HepG2 (cell line): ENCODE measurements around the gene PSMD6. TPM values are rescaled to one million over a fixed set of nuclear protein-coding genes. Genes with fewer than 3 reads are reported as not detected.

Experiments used
- ATAC-seq: fragments of 200-7000 bp; cut with Tn5 transposase; 3 replicates; pipeline ENCODE4 v1.9.1; 2020; ENCODE audit warnings: mild to moderate bottlenecking, moderate library complexity
- BruUV-seq: library from RNA; stranded (reverse); fragments of 400-500 nt; replicated peaks from 2 replicates; lab custom pipeline; 2021; lab: Mats Ljungman, UMichigan
- CTCF ChIA-PET: fragments of 300-600 bp; formaldehyde crosslinking; extraction: SDS; loops from one replicate; lab custom pipeline; 2021; ENCODE audit warnings: low total read pairs, inconsistent platforms, low intra/inter-chr PET ratio; lab: Yijun Ruan, JAX
- POLR2A ChIA-PET: fragments of 350-600 bp; sonication (Branson Sonifier 250); formaldehyde crosslinking; loops from one replicate; lab custom pipeline; 2020; ENCODE audit warnings: antibody characterized with exemption, inconsistent platforms; lab: Yijun Ruan, JAX
- DNase-seq: peaks from one replicate; pipeline ENCODE4 v3.0.0-alpha.2; 2015; ENCODE audit warnings: low spot score
- FAIRE-seq: peaks from 3 replicates; lab custom pipeline; 2011; peaks lifted over from hg19 to GRCh38; lab: Jason Lieb, UNC
- H2AFZ ChIP-seq: one replicate; pipeline ENCODE4 v1.6.1; 2011; ENCODE audit warnings: low read length, inconsistent platforms
- H3K27ac ChIP-seq: fragments of 300-600 bp; 3 replicates; pipeline ENCODE4 v1.8.0; 2011; ENCODE audit warnings: mixed run types, mild to moderate bottlenecking, mixed read lengths, low read length, inconsistent platforms; ENCODE audit not compliant: insufficient read depth; ENCODE audit errors: extremely low read length
- H3K27me3 ChIP-seq, 2 experiments: fragments of 200-600 bp in 1 of 2; 2 replicates in 1 of 2; 3 replicates in 1 of 2; pipeline versions ENCODE4 v1.6.0 to v1.8.0; 2011; ENCODE audit warnings: low read length in 2 of 2, mild to moderate bottlenecking in 2 of 2, moderate library complexity in 2 of 2, inconsistent platforms in 1 of 2; ENCODE audit not compliant: insufficient read depth in 2 of 2, control insufficient read depth in 1 of 2
- H3K36me3 ChIP-seq, 2 experiments: fragments of 200-600 bp in 1 of 2; replicated peaks in 1 of 2; 2 replicates in 1 of 2; 3 replicates in 1 of 2; pipeline versions ENCODE4 v1.5.1 to v1.8.0; 2011; ENCODE audit warnings: low read length in 2 of 2, inconsistent platforms in 1 of 2; ENCODE audit not compliant: insufficient read depth in 2 of 2, control insufficient read depth in 1 of 2
- H3K4me1 ChIP-seq: 2 replicates; pipeline ENCODE4 v1.5.1; 2012; ENCODE audit warnings: low read length, inconsistent platforms; ENCODE audit not compliant: insufficient read depth
- H3K4me2 ChIP-seq: 2 replicates; pipeline ENCODE4 v1.6.0; 2011; ENCODE audit warnings: low read depth, low read length, inconsistent platforms
- H3K4me3 ChIP-seq, 3 experiments: fragments of 200-600 bp in 1 of 3; sonication (generic), shearing (Covaris generic) in 1 of 3; replicated peaks in 1 of 3; 2 replicates each; pipeline ENCODE4 v1.5.1; 2011 to 2016; ENCODE audit warnings: low read length in 3 of 3, inconsistent platforms in 2 of 3, low read depth in 2 of 3, mild to moderate bottlenecking in 2 of 3, control low read depth in 1 of 3, mixed read lengths in 1 of 3; ENCODE audit not compliant: insufficient read depth in 1 of 3
- H3K79me2 ChIP-seq: one replicate; pipeline ENCODE4 v1.6.1; 2011; ENCODE audit warnings: low read length, inconsistent platforms; ENCODE audit not compliant: insufficient read depth
- H3K9ac ChIP-seq: 2 replicates; pipeline ENCODE4 v1.6.0; 2011; ENCODE audit warnings: mild to moderate bottlenecking, low read depth, low read length, inconsistent platforms; ENCODE audit not compliant: insufficient read depth
- H3K9me3 ChIP-seq: 2 replicates; pipeline ENCODE4 v1.5.1; 2012; ENCODE audit warnings: mild to moderate bottlenecking, low read length
- H4K20me1 ChIP-seq: 2 replicates; pipeline ENCODE4 v1.6.0; 2011; ENCODE audit warnings: inconsistent platforms, mild to moderate bottlenecking, low read length, moderate library complexity; ENCODE audit not compliant: insufficient read depth
- ARID3A ChIP-seq: IDR thresholded peaks from 2 replicates; pipeline ENCODE4 v1.6.1; 2012; ENCODE audit warnings: low read depth, low read length, improper control_type of control experiment
- RARA ChIP-seq: IDR thresholded peaks from 2 replicates; pipeline ENCODE4 v1.6.1; 2016; ENCODE audit warnings: missing genetic modification reagents, missing compliant biosample characterization
- RCOR2 ChIP-seq: IDR thresholded peaks from 2 replicates; pipeline ENCODE4 v1.6.1; 2016; ENCODE audit warnings: missing biosample characterization, missing genetic modification reagents
- YY1 ChIP-seq: IDR thresholded peaks from 2 replicates; pipeline ENCODE4 v1.6.1; 2011; ENCODE audit warnings: low read length, low read depth, moderate library complexity, mild to moderate bottlenecking; ENCODE audit not compliant: insufficient read depth, insufficient replicate concordance
- ZBTB26 ChIP-seq: IDR thresholded peaks from 2 replicates; pipeline ENCODE4 v1.6.1; 2016; ENCODE audit warnings: missing compliant biosample characterization, missing genetic modification reagents, borderline replicate concordance
- ZNF263 ChIP-seq: sonication (generic); formaldehyde crosslinking; IDR thresholded peaks from 2 replicates; pipeline ENCODE4 v1.4.0; 2020; ENCODE audit warnings: missing genetic modification reagents
- ZNF329 ChIP-seq: sonication (generic); formaldehyde crosslinking; IDR thresholded peaks from 2 replicates; pipeline ENCODE4 v1.9.0; 2021; ENCODE audit warnings: low read depth, mild to moderate bottlenecking, missing genetic modification reagents
- ZNF598 ChIP-seq: sonication (generic); formaldehyde crosslinking; IDR thresholded peaks from 2 replicates; pipeline ENCODE4 v1.5.1; 2020; ENCODE audit warnings: mild to moderate bottlenecking, missing genetic modification reagents, borderline replicate concordance
- ZNF687 ChIP-seq: sonication (generic); formaldehyde crosslinking; IDR thresholded peaks from 2 replicates; pipeline ENCODE4 v1.5.1; 2020; ENCODE audit warnings: mild to moderate bottlenecking, missing genetic modification reagents, moderate library complexity
- ZNF737 ChIP-seq: sonication (generic); formaldehyde crosslinking; IDR thresholded peaks from 2 replicates; pipeline ENCODE4 v1.5.0; 2020; ENCODE audit warnings: missing genetic modification reagents, mild to moderate bottlenecking, borderline replicate concordance
- WGBS: methylation state at CpG from one replicate; pipeline ENCODE4 v1.1.6; 2017; ENCODE audit warnings: low lambda C conversion rate; 5-methylcytosine and 5-hydroxymethylcytosine counted together
- in situ Hi-C: cut with HindIII; loops from 2 replicates; pipeline ENCODE4 v1.10.0; 2017; ENCODE audit warnings: low pct_unique_long_range_greater_than_20kb; ENCODE audit not compliant: extremely low pct_ligation_motif_present
- intact Hi-C: fragments of 100-400 bp; cut with micrococcal nuclease; formaldehyde crosslinking; loops from one replicate; pipeline ENCODE4 v1.10.0; 2022; ENCODE audit not compliant: unreplicated experiment
- polyA plus RNA-seq, 8 experiments: library from polyadenylated mRNA; depleted of rRNA in 3 of 8; stranded (reverse) in 7 of 8; unstranded in 1 of 8; fragments of >200 nt; fragmentation: Illumina TruSeq in 4 of 8; extraction: Trizol in 4 of 8; gene quantifications; 2 replicates each; pipeline versions ENCODE4 v1.2.1 to v1.2.3, GENCODE V29; 2011 to 2016; ENCODE audit warnings: low read depth in 4 of 8, missing spikeins in 1 of 8, mixed read lengths in 1 of 8; ENCODE audit not compliant: insufficient read depth in 1 of 8
- total RNA-seq, 5 experiments: library from RNA; depleted of rRNA; stranded (reverse); fragments of >200 nt; fragmentation: Illumina TruSeq; extraction: Trizol; gene quantifications; 2 replicates each; pipeline ENCODE4 v1.2.3, GENCODE V29; 2016; ENCODE audit warnings: low read depth in 1 of 5
- TF ChIP-seq, protein P1 (sequence below): sonication (generic); formaldehyde crosslinking; IDR thresholded peaks from 2 replicates; pipeline ENCODE4; 2020; ENCODE audit warnings: missing genetic modification reagents, mild to moderate bottlenecking, borderline replicate concordance
- TF ChIP-seq, protein P2 (sequence below): sonication (generic); formaldehyde crosslinking; IDR thresholded peaks from 2 replicates; pipeline ENCODE4 v1.9.0; 2021; ENCODE audit warnings: missing genetic modification reagents, borderline replicate concordance

PSMD6 gene
- total and polyA plus RNA-seq, 2 of the 13 experiments (the other 11 are each of a cell fraction or from before 2014, with no cell fraction given), result 36.8 to 117 TPM

DNA sequence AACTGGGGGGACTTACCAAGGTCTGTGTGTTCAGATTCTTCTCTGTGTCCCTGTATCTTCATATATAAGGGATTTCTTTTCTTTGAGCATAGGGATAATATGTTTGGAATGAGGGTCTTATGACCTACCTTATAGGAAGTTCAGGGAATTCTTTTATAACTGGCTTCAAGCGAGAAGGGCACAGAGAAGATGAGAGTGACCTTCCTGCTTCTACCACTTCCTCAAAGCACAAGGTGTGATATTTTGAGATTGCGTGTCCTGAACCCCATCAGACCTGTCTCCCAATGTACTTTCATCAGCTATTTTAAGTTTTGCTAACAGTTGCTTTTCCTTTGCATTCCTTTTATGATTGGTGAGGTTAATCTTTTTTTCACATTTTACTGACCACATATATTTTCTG, 3.1 kb upstream of the PSMD6 start:
- Histone ChIP-seq H3K79me2 (peaks cover 18% of the 10 kb centered on the region), H3K36me3 (no peaks in the 10 kb centered on the region), H4K20me1 (no peaks in the 10 kb centered on the region), H3K9me3 (no peaks in the 10 kb centered on the region), H2AFZ (no peak overlapping the region), H3K4me1 (peaks cover 27% of the 10 kb centered on the region), H3K4me2 (no peak overlapping the region), H3K27me3 (no peaks in the 10 kb centered on the region), H3K27ac (no peak overlapping the region), H3K4me3 (no peak overlapping the region), H3K9ac (no peak overlapping the region)
- intact Hi-C loops, result no loop called here
- FAIRE-seq (no peak), ATAC-seq (no peak), DNase-seq (no peak)
- WGBS, result 24% methylated on average over 2 of the region's 2 CpGs
- BruUV-seq, result no TSS peak
- CTCF ChIA-PET, result no interaction called here
- POLR2A ChIA-PET, result no interaction called here
- in situ Hi-C loops, result no loop called here
- TF ChIP-seq RCOR2 (CRISPR knock-in tag) (no peak), ZNF737 (CRISPR knock-in tag) (no peak), ZNF687 (no peak), ZNF329 (CRISPR knock-in tag) (no peak), ARID3A (no peak), YY1 (no peak), RARA (no peak), ZBTB26 (CRISPR knock-in tag) (no peak), ZNF263 (CRISPR knock-in tag) (no peak), ZNF598 (CRISPR knock-in tag) (no peak)
- TF ChIP-seq, protein P1, sequence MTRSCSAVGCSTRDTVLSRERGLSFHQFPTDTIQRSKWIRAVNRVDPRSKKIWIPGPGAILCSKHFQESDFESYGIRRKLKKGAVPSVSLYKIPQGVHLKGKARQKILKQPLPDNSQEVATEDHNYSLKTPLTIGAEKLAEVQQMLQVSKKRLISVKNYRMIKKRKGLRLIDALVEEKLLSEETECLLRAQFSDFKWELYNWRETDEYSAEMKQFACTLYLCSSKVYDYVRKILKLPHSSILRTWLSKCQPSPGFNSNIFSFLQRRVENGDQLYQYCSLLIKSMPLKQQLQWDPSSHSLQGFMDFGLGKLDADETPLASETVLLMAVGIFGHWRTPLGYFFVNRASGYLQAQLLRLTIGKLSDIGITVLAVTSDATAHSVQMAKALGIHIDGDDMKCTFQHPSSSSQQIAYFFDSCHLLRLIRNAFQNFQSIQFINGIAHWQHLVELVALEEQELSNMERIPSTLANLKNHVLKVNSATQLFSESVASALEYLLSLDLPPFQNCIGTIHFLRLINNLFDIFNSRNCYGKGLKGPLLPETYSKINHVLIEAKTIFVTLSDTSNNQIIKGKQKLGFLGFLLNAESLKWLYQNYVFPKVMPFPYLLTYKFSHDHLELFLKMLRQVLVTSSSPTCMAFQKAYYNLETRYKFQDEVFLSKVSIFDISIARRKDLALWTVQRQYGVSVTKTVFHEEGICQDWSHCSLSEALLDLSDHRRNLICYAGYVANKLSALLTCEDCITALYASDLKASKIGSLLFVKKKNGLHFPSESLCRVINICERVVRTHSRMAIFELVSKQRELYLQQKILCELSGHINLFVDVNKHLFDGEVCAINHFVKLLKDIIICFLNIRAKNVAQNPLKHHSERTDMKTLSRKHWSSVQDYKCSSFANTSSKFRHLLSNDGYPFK (CRISPR knock-in tag), result no peak
- TF ChIP-seq, protein P2, sequence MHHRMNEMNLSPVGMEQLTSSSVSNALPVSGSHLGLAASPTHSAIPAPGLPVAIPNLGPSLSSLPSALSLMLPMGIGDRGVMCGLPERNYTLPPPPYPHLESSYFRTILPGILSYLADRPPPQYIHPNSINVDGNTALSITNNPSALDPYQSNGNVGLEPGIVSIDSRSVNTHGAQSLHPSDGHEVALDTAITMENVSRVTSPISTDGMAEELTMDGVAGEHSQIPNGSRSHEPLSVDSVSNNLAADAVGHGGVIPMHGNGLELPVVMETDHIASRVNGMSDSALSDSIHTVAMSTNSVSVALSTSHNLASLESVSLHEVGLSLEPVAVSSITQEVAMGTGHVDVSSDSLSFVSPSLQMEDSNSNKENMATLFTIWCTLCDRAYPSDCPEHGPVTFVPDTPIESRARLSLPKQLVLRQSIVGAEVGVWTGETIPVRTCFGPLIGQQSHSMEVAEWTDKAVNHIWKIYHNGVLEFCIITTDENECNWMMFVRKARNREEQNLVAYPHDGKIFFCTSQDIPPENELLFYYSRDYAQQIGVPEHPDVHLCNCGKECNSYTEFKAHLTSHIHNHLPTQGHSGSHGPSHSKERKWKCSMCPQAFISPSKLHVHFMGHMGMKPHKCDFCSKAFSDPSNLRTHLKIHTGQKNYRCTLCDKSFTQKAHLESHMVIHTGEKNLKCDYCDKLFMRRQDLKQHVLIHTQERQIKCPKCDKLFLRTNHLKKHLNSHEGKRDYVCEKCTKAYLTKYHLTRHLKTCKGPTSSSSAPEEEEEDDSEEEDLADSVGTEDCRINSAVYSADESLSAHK (CRISPR knock-in tag), result no peak
